ENCODE measurements around the gene MYLIP. TPM values are rescaled to one million over a fixed set of nuclear protein-coding genes. Genes with fewer than 3 reads are reported as not detected.

The MYLIP gene
- total RNA-seq, 2 donors from 2014 or later: 11.3 to 24.0 TPM

- intact Hi-C loops (cut with DNase I): no loop called here
- DNase-seq (no peak), ATAC-seq (no peak)
These were observed 6.2 kb downstream of the MYLIP start for GRCh38 chr6:16135066-16135465.

GRCh38 chr6:16136091-16136490 is 7.2 kb downstream of the MYLIP start:
- no peak for ATAC-seq
- DNase-seq: no peak
- intact Hi-C loops (cut with DNase I): no loop called here

GRCh38 chr6:16136621-16137450 is 8.0 kb downstream of the MYLIP start:
- no peak for DNase-seq
- peak; percentile 46 to 95 for ATAC-seq
- intact Hi-C loops (cut with DNase I): no loop called here

GRCh38 chr6:16137451-16137801 is 8.5 kb downstream of the MYLIP start:
- peak in 1 of 2 donors; percentile 6 for ATAC-seq
- intact Hi-C loops (cut with DNase I): no loop called here
- no peak for DNase-seq

GRCh38 chr6:16139556-16139955 is 10.7 kb downstream of the MYLIP start:
- no peak for ATAC-seq
- intact Hi-C loops (cut with DNase I): no loop called here
- DNase-seq: no peak

GRCh38 chr6:16140607-16141006 is 11.7 kb downstream of the MYLIP start:
- DNase-seq: no peak
- intact Hi-C loops (cut with DNase I): no loop called here
- ATAC-seq: no peak

GRCh38 chr6:16141514-16141913 is 12.6 kb downstream of the MYLIP start:
- ATAC-seq (no peak), DNase-seq (no peak)
- intact Hi-C loops (cut with DNase I): no loop called here

- intact Hi-C loops (cut with DNase I): no loop called here
- no peak for DNase-seq
- no peak for ATAC-seq
These were observed 16.2 kb downstream of the MYLIP start for GRCh38 chr6:16145038-16145437.

- intact Hi-C loops (cut with DNase I): no loop called here
- DNase-seq: no peak
- peak in 1 of 2 donors; percentile 53 for ATAC-seq
These were observed 17.1 kb downstream of the MYLIP start for GRCh38 chr6:16146028-16146427.

GRCh38 chr6:16146527-16146955 is 17.7 kb downstream of the MYLIP start:
- intact Hi-C loops (cut with DNase I): no loop called here
- ATAC-seq (no peak), DNase-seq (no peak)

- DNase-seq: no peak
- no peak for ATAC-seq
- intact Hi-C loops (cut with DNase I): no loop called here
These were observed 19.6 kb downstream of the MYLIP start for GRCh38 chr6:16148498-16148897.

- intact Hi-C loops (cut with DNase I): no loop called here
- no peak for DNase-seq
- no peak for ATAC-seq
These were observed 20.4 kb downstream of the MYLIP start for GRCh38 chr6:16149305-16149704.

- ATAC-seq: no peak
- no peak for DNase-seq
- intact Hi-C loops (cut with DNase I): no loop called here
These were observed 21.2 kb downstream of the MYLIP start for GRCh38 chr6:16150098-16150497.

GRCh38 chr6:16153211-16153820 is 24.4 kb downstream of the MYLIP start:
- intact Hi-C loops (cut with DNase I): no loop called here
- DNase-seq (no peak), ATAC-seq (no peak)

- intact Hi-C loops (cut with DNase I): no loop called here
- ATAC-seq (peak; percentile 65 to 91), DNase-seq (peak; percentile 49)
These were observed 26.0 kb downstream of the MYLIP start for GRCh38 chr6:16154904-16155303.

- DNase-seq (no peak), ATAC-seq (no peak)
- intact Hi-C loops (cut with DNase I): no loop called here
These were observed 28.6 kb downstream of the MYLIP start for GRCh38 chr6:16157492-16157891.

- intact Hi-C loops (cut with DNase I): no loop called here
- ATAC-seq (peak; percentile 61 to 74), DNase-seq (peak; percentile 51)
These were observed 29.0 kb downstream of the MYLIP start for GRCh38 chr6:16157909-16158308.

- intact Hi-C loops (cut with DNase I): no loop called here
- ATAC-seq: no peak
These were observed 30.2 kb downstream of the MYLIP start for GRCh38 chr6:16158943-16159557.

GRCh38 chr6:16160794-16161193 is 31.9 kb downstream of the MYLIP start:
- no peak for DNase-seq
- ATAC-seq: no peak
- intact Hi-C loops (cut with DNase I): no loop called here

More at GRCh38 chr6:16158943-16159557, 30.2 kb downstream of the MYLIP start:
- no peak for DNase-seq

GRCh38 chr6:16162003-16162402 is 33.1 kb downstream of the MYLIP start:
- no peak for ATAC-seq

More at GRCh38 chr6:16162003-16162402, 33.1 kb downstream of the MYLIP start:
- no peak for DNase-seq
- intact Hi-C loops (cut with DNase I): no loop called here
